ENCODE data around the gene MYCBP2.

DNA sequence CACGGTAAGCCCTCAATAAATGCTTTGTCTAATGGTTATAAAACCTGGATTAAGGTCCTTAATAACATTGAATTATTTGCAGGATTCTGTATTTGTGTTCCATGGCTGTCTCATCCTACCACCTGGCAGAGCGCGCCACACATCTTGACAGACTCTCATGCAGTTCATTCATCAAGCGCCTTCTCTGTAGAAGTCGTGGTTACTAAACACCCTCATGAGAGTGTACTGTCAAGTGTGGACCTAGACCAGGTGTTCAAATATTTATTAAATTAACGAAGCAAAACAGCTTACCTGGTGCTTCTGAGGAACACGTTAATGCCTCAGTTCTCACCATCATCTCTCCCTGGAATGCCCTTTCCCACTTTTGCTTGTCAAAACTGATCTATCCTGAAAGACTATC, 286.8 kb downstream of the MYCBP2 start:
- TF ChIP-seq, protein P1, sequence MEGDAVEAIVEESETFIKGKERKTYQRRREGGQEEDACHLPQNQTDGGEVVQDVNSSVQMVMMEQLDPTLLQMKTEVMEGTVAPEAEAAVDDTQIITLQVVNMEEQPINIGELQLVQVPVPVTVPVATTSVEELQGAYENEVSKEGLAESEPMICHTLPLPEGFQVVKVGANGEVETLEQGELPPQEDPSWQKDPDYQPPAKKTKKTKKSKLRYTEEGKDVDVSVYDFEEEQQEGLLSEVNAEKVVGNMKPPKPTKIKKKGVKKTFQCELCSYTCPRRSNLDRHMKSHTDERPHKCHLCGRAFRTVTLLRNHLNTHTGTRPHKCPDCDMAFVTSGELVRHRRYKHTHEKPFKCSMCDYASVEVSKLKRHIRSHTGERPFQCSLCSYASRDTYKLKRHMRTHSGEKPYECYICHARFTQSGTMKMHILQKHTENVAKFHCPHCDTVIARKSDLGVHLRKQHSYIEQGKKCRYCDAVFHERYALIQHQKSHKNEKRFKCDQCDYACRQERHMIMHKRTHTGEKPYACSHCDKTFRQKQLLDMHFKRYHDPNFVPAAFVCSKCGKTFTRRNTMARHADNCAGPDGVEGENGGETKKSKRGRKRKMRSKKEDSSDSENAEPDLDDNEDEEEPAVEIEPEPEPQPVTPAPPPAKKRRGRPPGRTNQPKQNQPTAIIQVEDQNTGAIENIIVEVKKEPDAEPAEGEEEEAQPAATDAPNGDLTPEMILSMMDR (IDR thresholded peaks at IDR 0.05; ENCODE audit: low read length) = no peak
- TF ChIP-seq EZH2 (optimal IDR thresholded peaks at IDR 0.05; ENCODE audit: low read depth, low read length) = no peak

All from MM.1S (cell line).